Liver (tissue), 9 donors: ENCODE results near the gene LRRC45. TPM values are rescaled to one million over a fixed set of nuclear protein-coding genes. Genes with fewer than 3 reads are reported as not detected.

Experiments used
- DNase-seq: peaks from one replicate; pipeline ENCODE4 v3.0.0-alpha.2; 2017; ENCODE audit warnings: low spot score
- H3K27ac ChIP-seq, 2 donors: one replicate each; pipeline ENCODE4 v1.7.0; 2013; ENCODE audit warnings: inconsistent platforms in 2 of 2, low read length in 2 of 2, control low read depth in 1 of 2, low read depth in 1 of 2, mild to moderate bottlenecking in 1 of 2
- H3K27me3 ChIP-seq, 4 donors: one replicate each; pipeline versions ENCODE4 v1.6.1 to v1.7.0; 2013; ENCODE audit warnings: low read length in 3 of 4, inconsistent platforms in 1 of 4, mild to moderate bottlenecking in 1 of 4, moderate library complexity in 1 of 4; ENCODE audit not compliant: control insufficient read depth in 4 of 4, insufficient read depth in 4 of 4
- H3K36me3 ChIP-seq, 4 donors: one replicate each; pipeline versions ENCODE4 v1.6.1 to v1.7.0; 2013; ENCODE audit warnings: low read length in 3 of 4, mild to moderate bottlenecking in 3 of 4, low read depth in 1 of 4, moderate library complexity in 1 of 4; ENCODE audit not compliant: control insufficient read depth in 4 of 4, insufficient read depth in 3 of 4
- H3K4me1 ChIP-seq, 4 donors: one replicate each; pipeline versions ENCODE4 v1.6.1 to v1.7.0; 2013; ENCODE audit warnings: low read length in 3 of 4, mild to moderate bottlenecking in 3 of 4, moderate library complexity in 1 of 4; ENCODE audit not compliant: control insufficient read depth in 4 of 4, insufficient read depth in 4 of 4
- H3K4me3 ChIP-seq, 3 donors: one replicate each; pipeline versions ENCODE4 v1.6.1 to v1.7.0; 2013; ENCODE audit warnings: low read length in 3 of 3, control low read depth in 1 of 3, low read depth in 1 of 3, mild to moderate bottlenecking in 1 of 3
- H3K9ac ChIP-seq, 2 donors: one replicate each; pipeline ENCODE4 v1.7.0; 2013; ENCODE audit warnings: low read length in 2 of 2, mild to moderate bottlenecking in 2 of 2, moderate library complexity in 2 of 2, control low read depth in 1 of 2, low read depth in 1 of 2
- H3K9me3 ChIP-seq, 4 donors: one replicate each; pipeline versions ENCODE4 v1.6.1 to v1.7.0; 2013; ENCODE audit warnings: low read length in 3 of 4; ENCODE audit not compliant: control insufficient read depth in 4 of 4
- EGR1 ChIP-seq, 2 donors: IDR thresholded peaks; 2 replicates each; pipeline ENCODE4 v1.6.1; 2016 to 2018; ENCODE audit warnings: antibody characterized with exemption in 2 of 2, low read depth in 2 of 2
- FOXA1 ChIP-seq: IDR thresholded peaks from 2 replicates; pipeline ENCODE4 v1.6.1; 2016; ENCODE audit warnings: antibody characterized with exemption
- FOXA2 ChIP-seq: IDR thresholded peaks from 2 replicates; pipeline ENCODE4 v1.6.1; 2016; ENCODE audit warnings: antibody characterized with exemption
- GABPA ChIP-seq, 2 donors: IDR thresholded peaks in 1 of 2; conservative IDR thresholded peaks in 1 of 2; 2 replicates each; pipeline ENCODE4 v1.6.1; 2016; ENCODE audit warnings: antibody characterized with exemption in 2 of 2, mild to moderate bottlenecking in 1 of 2, moderate library complexity in 1 of 2
- HNF4A ChIP-seq, 2 donors: conservative IDR thresholded peaks; 2 replicates each; pipeline ENCODE4 v1.6.1; 2016; ENCODE audit warnings: antibody characterized with exemption in 2 of 2, mild to moderate bottlenecking in 2 of 2
- HNF4G ChIP-seq: IDR thresholded peaks from 2 replicates; pipeline ENCODE4 v1.6.1; 2016; ENCODE audit warnings: antibody characterized with exemption
- JUND ChIP-seq, 2 donors: IDR thresholded peaks; 2 replicates each; pipeline ENCODE4 v1.6.1; 2016; ENCODE audit warnings: antibody characterized with exemption in 2 of 2
- MAX ChIP-seq: IDR thresholded peaks from 2 replicates; pipeline ENCODE4 v1.6.1; 2016; ENCODE audit warnings: antibody characterized with exemption
- NR2F2 ChIP-seq: IDR thresholded peaks from 2 replicates; pipeline ENCODE4 v1.6.1; 2016; ENCODE audit warnings: antibody characterized with exemption
- REST ChIP-seq: IDR thresholded peaks from 2 replicates; pipeline ENCODE4 v1.6.1; 2016; ENCODE audit warnings: antibody characterized with exemption, mild to moderate bottlenecking
- SP1 ChIP-seq: IDR thresholded peaks from 2 replicates; pipeline ENCODE4 v1.6.1; 2018; ENCODE audit warnings: antibody characterized with exemption, mild to moderate bottlenecking
- TAF1 ChIP-seq: conservative IDR thresholded peaks from 2 replicates; pipeline ENCODE4 v1.6.1; 2016; ENCODE audit warnings: antibody characterized with exemption, mild to moderate bottlenecking
- ZBTB33 ChIP-seq: IDR thresholded peaks from 2 replicates; pipeline ENCODE4 v1.6.1; 2016; ENCODE audit warnings: antibody characterized with exemption
- WGBS: extraction: QIAGEN DNeasy Blood & Tissue Kit; methylation state at CpG from one replicate; pipeline ENCODE4 v1.1.7; 2013; 5-methylcytosine and 5-hydroxymethylcytosine counted together
- polyA plus RNA-seq, 2 donors: library from polyadenylated mRNA; stranded (reverse) in 1 of 2; unstranded in 1 of 2; fragments of 200-250 nt in 1 of 2; fragments of >200 nt in 1 of 2; fragmentation: Nextera tagmentation in 1 of 2; extraction: Ambion mirVana in 1 of 2; gene quantifications; one replicate each; pipeline versions ENCODE4 v1.2.1 to v1.2.3, GENCODE V29; 2013 to 2015
- total RNA-seq, 2 donors: library from RNA; depleted of rRNA; stranded (reverse); fragments of >200 nt; gene quantifications; one replicate each; pipeline ENCODE4 v1.2.3, GENCODE V29; 2014
- donor health status: healthy.
- donor health status: healthy.
- donor health status: healthy.
- donor health status: healthy.
- donor health status: healthy.

Gene LRRC45
- total and polyA plus RNA-seq, 4 donors: 4.0 to 14.1 (median 7.0) TPM

DNA sequence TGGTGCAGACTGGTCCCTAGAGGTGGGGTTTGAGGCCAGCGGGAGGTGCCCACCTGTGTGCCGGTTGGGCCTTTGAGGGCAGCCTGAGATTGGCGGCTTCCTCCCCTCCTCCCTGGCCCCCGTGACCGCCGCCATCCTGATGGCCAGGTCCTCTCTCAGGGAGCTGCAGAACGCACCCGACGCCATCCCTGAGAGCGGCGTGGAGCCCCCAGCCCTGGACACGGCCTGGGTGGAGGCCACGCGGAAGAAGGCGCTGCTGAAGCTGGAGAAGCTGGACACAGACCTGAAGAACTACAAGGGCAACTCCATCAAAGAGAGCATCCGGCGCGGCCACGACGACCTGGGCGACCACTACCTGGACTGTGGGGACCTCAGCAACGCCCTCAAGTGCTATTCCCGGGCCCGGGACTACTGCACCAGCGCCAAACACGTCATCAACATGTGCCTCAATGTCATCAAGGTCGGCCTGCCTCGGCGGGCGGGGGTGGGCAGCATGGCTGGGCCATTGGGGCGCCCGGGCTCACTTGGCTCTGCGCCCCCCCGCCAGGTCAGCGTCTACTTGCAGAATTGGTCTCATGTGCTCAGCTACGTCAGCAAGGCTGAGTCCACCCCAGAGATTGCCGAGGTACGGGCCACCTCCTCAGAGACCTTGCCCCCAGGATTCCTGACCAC lies 31.4 kb downstream of the LRRC45 start (continued):
- TF ChIP-seq JUND (IDR thresholded peaks at IDR 0.05) (no peak), MAX (no peak), REST (no peak), TAF1 (no peak), EGR1 (IDR thresholded peaks at IDR 0.05; ENCODE audit: low read depth in 2 of 2) (no peak), GABPA (IDR thresholded peaks at IDR 0.05 in 1 of 2, conservative IDR thresholded peaks at IDR 0.05 in 1 of 2) (no peak), FOXA2 (no peak), FOXA1 (no peak)

GRCh38 chr17:82055023-82055964 lies 32.2 kb downstream of the LRRC45 start:
- H3K27ac ChIP-seq: no peak overlapping the region
- H3K4me3 ChIP-seq: no peak overlapping the region
- no peak for DNase-seq
- peaks cover 4 to 52% (median 22%) of the 10 kb centered on the region in 4 donors for H3K36me3 ChIP-seq
- WGBS: 88% methylated on average over 26 of the region's 26 CpGs
- H3K27me3 ChIP-seq: no peaks in the 10 kb centered on the region
- peaks cover 17 to 31% (median 22%) of the 10 kb centered on the region in 4 donors for H3K4me1 ChIP-seq
- no peaks in the 10 kb centered on the region for H3K9me3 ChIP-seq
- TF ChIP-seq HNF4A (conservative IDR thresholded peaks at IDR 0.05) (no peak), ZBTB33 (no peak), REST (no peak), TAF1 (no peak), HNF4G (no peak), MAX (no peak), NR2F2 (no peak), SP1 (no peak)
- no peak overlapping the region for H3K9ac ChIP-seq
